GM10248 (cell line): ENCODE measurements around the gene HRC.

Experiments
- CTCF ChIA-PET: fragments of 300-600 bp; sonication (Branson Sonifier 250); formaldehyde crosslinking; extraction: SDS; loops from one replicate; lab custom pipeline; 2021; ENCODE audit warnings: antibody characterized with exemption; lab: Yijun Ruan, JAX
- POLR2A ChIA-PET: fragments of 350-650 bp; sonication (Branson Sonifier 250); formaldehyde crosslinking; extraction: SDS; loops from one replicate; lab custom pipeline; 2020; ENCODE audit warnings: antibody characterized with exemption; lab: Yijun Ruan, JAX
- DNase-seq: peaks from one replicate; pipeline ENCODE4 v3.0.0; 2012; ENCODE audit errors: extremely low spot score
- TF ChIP-seq, protein P1 (sequence below): IDR thresholded peaks from 2 replicates; pipeline ENCODE4 v1.5.1; 2012; ENCODE audit warnings: mild to moderate bottlenecking, low read depth; ENCODE audit errors: extremely low read depth, missing control alignments, control extremely low read depth

HRC gene

DNA sequence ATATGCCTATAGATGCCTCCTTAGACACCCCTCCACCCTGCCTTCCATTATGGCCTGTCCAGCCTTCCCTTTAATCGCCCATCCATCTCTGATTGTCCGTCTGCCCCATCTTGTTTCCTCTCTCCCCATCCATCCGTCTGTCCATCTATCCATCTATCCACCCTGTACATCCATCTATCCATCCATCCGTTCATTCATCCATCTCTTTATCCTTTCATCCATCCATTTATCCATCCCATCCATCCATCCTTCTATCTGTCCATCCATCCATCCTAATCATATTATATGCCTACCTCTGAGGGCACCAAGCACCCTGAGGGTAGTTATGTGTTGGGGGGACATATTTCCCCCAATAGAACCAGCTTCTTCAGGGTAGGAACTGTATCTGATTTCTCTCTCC lies 25.5 kb upstream of the HRC start:
- ChIA-PET POLR2A (no interaction called here), CTCF (interaction anchor here (0.6 to 1.4 kb wide), 2 partner anchors 28 to 34 kb away, joined by 3 to 4 read pairs; no protein-coding TSS in a partner anchor)

DNA sequence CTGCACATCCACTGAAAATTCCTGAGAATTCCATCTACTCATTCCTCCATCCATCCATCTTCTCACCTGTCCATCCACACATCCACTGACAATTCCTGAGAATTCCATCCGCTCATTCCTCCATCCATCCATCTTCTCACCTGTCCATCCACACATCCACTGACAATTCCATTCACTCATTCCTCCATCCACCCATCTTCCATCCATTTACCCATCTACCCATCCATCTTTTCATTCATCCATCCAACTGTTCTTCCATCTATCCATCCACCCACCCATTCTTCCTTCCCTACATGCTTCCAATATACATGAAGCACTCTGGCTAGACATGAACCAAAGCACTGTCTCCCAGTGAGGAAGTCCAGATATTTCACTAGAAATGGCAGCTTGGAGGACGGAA lies 18.0 kb upstream of the HRC start:
- TF ChIP-seq, protein P1, sequence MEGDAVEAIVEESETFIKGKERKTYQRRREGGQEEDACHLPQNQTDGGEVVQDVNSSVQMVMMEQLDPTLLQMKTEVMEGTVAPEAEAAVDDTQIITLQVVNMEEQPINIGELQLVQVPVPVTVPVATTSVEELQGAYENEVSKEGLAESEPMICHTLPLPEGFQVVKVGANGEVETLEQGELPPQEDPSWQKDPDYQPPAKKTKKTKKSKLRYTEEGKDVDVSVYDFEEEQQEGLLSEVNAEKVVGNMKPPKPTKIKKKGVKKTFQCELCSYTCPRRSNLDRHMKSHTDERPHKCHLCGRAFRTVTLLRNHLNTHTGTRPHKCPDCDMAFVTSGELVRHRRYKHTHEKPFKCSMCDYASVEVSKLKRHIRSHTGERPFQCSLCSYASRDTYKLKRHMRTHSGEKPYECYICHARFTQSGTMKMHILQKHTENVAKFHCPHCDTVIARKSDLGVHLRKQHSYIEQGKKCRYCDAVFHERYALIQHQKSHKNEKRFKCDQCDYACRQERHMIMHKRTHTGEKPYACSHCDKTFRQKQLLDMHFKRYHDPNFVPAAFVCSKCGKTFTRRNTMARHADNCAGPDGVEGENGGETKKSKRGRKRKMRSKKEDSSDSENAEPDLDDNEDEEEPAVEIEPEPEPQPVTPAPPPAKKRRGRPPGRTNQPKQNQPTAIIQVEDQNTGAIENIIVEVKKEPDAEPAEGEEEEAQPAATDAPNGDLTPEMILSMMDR, result no peak
- CTCF ChIA-PET, result no interaction called here
- POLR2A ChIA-PET, result no interaction called here
- no peak for DNase-seq

More for the DNA sequence above, 25.5 kb upstream of the HRC start:
- DNase-seq, result no peak
- TF ChIP-seq, protein P1, result no peak

DNA sequence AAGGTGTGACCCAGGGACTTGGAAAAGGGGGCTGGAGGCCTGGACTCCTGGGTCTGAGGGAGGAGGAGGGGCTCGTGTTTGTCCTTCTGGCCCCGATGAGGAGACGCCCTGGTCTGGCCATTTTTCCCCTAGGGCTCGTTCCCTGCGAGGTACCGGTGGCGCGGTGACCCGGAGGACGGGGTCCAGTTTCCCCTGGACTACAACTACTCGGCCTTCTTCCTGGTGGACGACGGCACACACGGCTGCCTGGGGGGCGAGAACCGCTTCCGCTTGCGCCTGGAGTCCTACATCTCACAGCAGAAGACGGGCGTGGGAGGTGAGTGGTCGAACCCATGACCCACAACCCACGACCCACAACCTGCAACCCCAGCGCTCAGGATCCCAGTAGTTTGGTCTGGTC lies 13.2 kb upstream of the HRC start:
- ChIA-PET CTCF (no interaction called here), POLR2A (no interaction called here)

DNA sequence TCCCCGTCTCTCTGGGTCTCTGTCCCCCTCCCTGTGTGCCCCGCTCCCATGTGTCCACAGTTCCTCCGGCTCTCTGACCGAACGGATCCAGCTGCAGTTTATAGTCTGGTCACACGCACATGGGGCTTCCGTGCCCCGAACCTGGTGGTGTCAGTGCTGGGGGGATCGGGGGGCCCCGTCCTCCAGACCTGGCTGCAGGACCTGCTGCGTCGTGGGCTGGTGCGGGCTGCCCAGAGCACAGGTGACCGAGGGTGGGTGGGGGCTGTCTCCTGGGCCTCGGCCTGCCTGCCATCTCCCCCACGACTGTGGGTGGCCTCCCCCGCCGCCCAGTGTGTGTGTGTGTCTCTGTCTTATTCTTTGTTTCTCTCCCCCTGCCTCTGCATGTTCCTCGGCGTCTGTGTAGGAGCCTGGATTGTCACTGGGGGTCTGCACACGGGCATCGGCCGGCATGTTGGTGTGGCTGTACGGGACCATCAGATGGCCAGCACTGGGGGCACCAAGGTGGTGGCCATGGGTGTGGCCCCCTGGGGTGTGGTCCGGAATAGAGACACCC lies 12.7 kb upstream of the HRC start:
- ChIA-PET CTCF (no interaction called here), POLR2A (no interaction called here)
- no peak for DNase-seq
- TF ChIP-seq, protein P1, result no peak

More for the DNA sequence above, 13.2 kb upstream of the HRC start:
- TF ChIP-seq, protein P1, result no peak
- DNase-seq, result no peak

DNA sequence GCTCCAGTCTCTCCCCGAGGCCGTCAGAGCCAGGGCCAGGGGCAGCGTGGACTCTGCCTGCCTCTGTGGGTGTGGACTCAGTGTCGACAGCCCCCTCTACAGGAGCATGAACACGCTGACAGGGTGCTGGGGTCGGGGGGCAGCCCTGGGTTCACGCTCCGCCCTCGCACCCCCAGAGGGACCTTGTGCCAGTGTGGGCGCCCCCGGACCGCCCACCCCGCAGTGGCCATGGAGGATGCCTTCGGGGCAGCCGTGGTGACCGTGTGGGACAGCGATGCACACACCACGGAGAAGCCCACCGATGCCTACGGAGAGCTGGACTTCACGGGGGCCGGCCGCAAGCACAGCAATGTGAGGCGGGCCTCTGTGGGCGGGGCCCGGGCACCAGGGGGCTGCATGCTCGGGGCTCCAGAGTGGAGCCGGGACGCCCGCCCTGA lies 10.7 kb upstream of the HRC start:
- TF ChIP-seq, protein P1, result no peak
- POLR2A ChIA-PET, result no interaction called here
- CTCF ChIA-PET, result interaction anchor here (1.3 kb wide), 1 partner anchor 32 kb away, joined by 3 read pairs; no protein-coding TSS in a partner anchor
- DNase-seq, result no peak

DNA sequence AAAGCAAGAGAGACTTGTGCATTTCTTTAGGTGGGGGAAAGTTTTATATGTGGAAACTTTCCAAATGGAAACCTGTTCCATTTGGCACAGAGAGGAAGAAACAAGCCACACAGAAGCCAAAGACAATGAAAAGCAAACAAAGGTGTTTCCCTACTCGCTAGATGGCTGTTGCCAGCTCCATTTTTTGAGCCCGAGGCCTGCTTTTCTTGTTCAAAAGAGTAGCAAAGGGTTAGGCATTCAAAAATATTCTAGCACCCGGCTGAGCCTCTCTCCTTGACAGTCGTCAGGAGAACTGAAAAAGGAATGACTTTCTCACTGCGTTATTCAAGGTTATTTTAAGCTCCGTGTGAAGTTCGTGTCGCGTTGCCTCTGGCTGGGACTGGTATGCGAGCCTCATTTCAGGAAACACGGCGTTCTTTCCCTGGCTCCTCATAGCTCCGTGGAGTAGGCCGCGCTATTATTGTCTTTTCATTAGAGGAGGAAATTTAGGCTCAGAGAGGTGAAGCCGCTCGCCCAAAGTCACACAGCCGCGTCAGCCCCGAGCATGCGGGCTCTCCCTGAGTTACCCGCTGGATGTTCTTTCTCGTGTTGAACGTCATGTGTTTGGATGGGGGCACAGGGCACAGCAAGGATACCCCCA lies 10.0 kb upstream of the HRC start:
- TF ChIP-seq, protein P1, result no peak
- POLR2A ChIA-PET, result no interaction called here
- no peak for DNase-seq
- CTCF ChIA-PET, result interaction anchor here (1.2 to 1.3 kb wide), 2 partner anchors 33 to 103 kb away, joined by 3 read pairs; no protein-coding TSS in a partner anchor
